Pancreas (tissue), 10 donors: ENCODE measurements around the gene MTSS2. TPM values are rescaled to one million over a fixed set of nuclear protein-coding genes. Genes with fewer than 3 reads are reported as not detected.

Experiments used
- ATAC-seq, 4 donors: fragments of 200-7000 bp; cut with Tn5 transposase; one replicate each; pipeline versions ENCODE4 v1.8.0 to v1.9.1; 2020; ENCODE audit warnings: mild to moderate bottlenecking in 4 of 4, moderate library complexity in 4 of 4
- DNase-seq, 6 donors: peaks; one replicate each; pipeline ENCODE4 v3.0.0-alpha.2; 2020
- FAIRE-seq: peaks from 2 replicates; lab custom pipeline; 2012; peaks lifted over from hg19 to GRCh38; lab: Jason Lieb, UNC
- H3K27ac ChIP-seq, 4 donors: fragments of 200-600 bp; sonication (generic); 1 replicate in 3 of 4; 2 replicates in 1 of 4; pipeline versions ENCODE4 v1.5.0 to v1.8.0; 2020
- H3K27me3 ChIP-seq, 4 donors: fragments of 200-600 bp; one replicate each; pipeline ENCODE4 v1.8.0; 2021
- H3K36me3 ChIP-seq, 3 donors: fragments of 200-600 bp; sonication (generic) in 1 of 3; one replicate each; pipeline versions ENCODE4 v1.5.0 to v1.8.0; 2020 to 2021
- H3K4me1 ChIP-seq, 3 donors: fragments of 200-600 bp; one replicate each; pipeline ENCODE4 v1.8.0; 2021
- H3K4me3 ChIP-seq, 4 donors: fragments of 200-600 bp; sonication (generic) in 2 of 4; one replicate each; pipeline versions ENCODE4 v1.5.0 to v1.8.0; 2020 to 2021
- H3K9me3 ChIP-seq, 4 donors: fragments of 200-600 bp; one replicate each; pipeline ENCODE4 v1.8.0; 2021
- CTCF ChIP-seq, 4 donors: fragments of 200-600 bp; sonication (generic) in 3 of 4; IDR thresholded peaks; one replicate each; pipeline versions ENCODE4 v1.5.0 to v1.8.0; 2021; ENCODE audit warnings: antibody characterized with exemption in 4 of 4
- WGBS, 2 donors: extraction: QIAGEN DNeasy Blood & Tissue Kit; methylation state at CpG; one replicate each; pipeline ENCODE4 v1.1.7; 2013; 5-methylcytosine and 5-hydroxymethylcytosine counted together
- intact Hi-C, 3 donors: fragments of 100-400 bp; cut with DNase I; formaldehyde crosslinking; loops; one replicate each; pipeline versions ENCODE4 v1.11.1 to v1.14.2; 2022
- polyA plus RNA-seq, 2 donors: library from polyadenylated mRNA; stranded (reverse); fragments of 200-250 nt; gene quantifications; one replicate each; pipeline ENCODE4 v1.2.3, GENCODE V29; 2013
- total RNA-seq, 6 donors: library from RNA; stranded (reverse); fragmentation: NEBNext Ultra II Directional in 4 of 6; extraction: Animal tissue kit (Norgen Biotek cat#: 25700) in 4 of 6; gene quantifications; one replicate each; pipeline versions ENCODE4 v1.2.1 to v1.2.4, GENCODE V29; 2021 to 2023
- donor health status: healthy with polysubstance abuse.
- donor health status: DM: no; HTN: no; CAD: no; lungs with moderate emphysema.
- donor health status: DM: no; HTN: no; CAD: no.
- donor health status: control.
- donor health status: control.
- donor health status: Bipolar disorder and iron deficiency.
- donor health status: DM: yes; HTN: yes; CAD: no.
- donor health status: DM: no; HTN: no; CAD: no.
- donor health status: DM: no; HTN: no; CAD: no.
- donor health status: DM: yes; HTN: yes; CAD: no.

Gene MTSS2
- total and polyA plus RNA-seq, 8 donors: 5.0 to 39.1 (median 9.8) TPM

GRCh38 chr16:70684146-70685060, 1.4 kb downstream of the MTSS2 start:
- Histone ChIP-seq H3K9me3 (no peaks in the 10 kb centered on the region), H3K4me1 (peaks cover 0 to 4% (median 0%) of the 10 kb centered on the region in 3 donors), H3K36me3 (peaks cover 0 to 2% (median 0%) of the 10 kb centered on the region in 3 donors), H3K4me3 (peak overlapping the region in 3 of 4 donors; percentile 52 to 70 (median 57)), H3K27ac (no peak overlapping the region), H3K27me3 (no peaks in the 10 kb centered on the region)
- 73 to 74% methylated on average over 14 of the region's 14 CpGs for WGBS, 2 donors
- ATAC-seq (no peak), DNase-seq (peak in 2 of 6 donors; percentile 43 to 62), FAIRE-seq (no peak)
- intact Hi-C loops: no loop called here
- no peak for TF ChIP-seq CTCF (IDR thresholded peaks at IDR 0.05)

- Histone ChIP-seq H3K27me3 (no peaks in the 10 kb centered on the region), H3K4me3 (peak overlapping the region in 1 of 4 donors; percentile 7), H3K9me3 (no peaks in the 10 kb centered on the region), H3K27ac (no peak overlapping the region), H3K36me3 (peaks cover 0 to 4% (median 0%) of the 10 kb centered on the region in 3 donors), H3K4me1 (peaks cover 0 to 4% (median 0%) of the 10 kb centered on the region in 3 donors)
- 88 to 90% methylated on average over 13 of the region's 13 CpGs for WGBS, 2 donors
- DNase-seq (peak in 2 of 6 donors; percentile 15 to 53), ATAC-seq (no peak), FAIRE-seq (no peak)
- TF ChIP-seq CTCF (IDR thresholded peaks at IDR 0.05): no peak
- intact Hi-C loops: no loop called here
Observed at GRCh38 chr16:70683146-70683944, 2.5 kb downstream of the MTSS2 start.

GRCh38 chr16:70682239-70683145, 3.4 kb downstream of the MTSS2 start:
- DNase-seq (peak in 2 of 6 donors; percentile 15 to 35), ATAC-seq (no peak), FAIRE-seq (no peak)
- Histone ChIP-seq H3K27me3 (no peaks in the 10 kb centered on the region), H3K27ac (peak overlapping the region in 2 of 4 donors; percentile 12 to 44), H3K4me1 (peaks cover 0 to 4% (median 0%) of the 10 kb centered on the region in 3 donors), H3K4me3 (no peak overlapping the region), H3K9me3 (no peaks in the 10 kb centered on the region), H3K36me3 (peaks cover 0 to 4% (median 0%) of the 10 kb centered on the region in 3 donors)
- no peak for TF ChIP-seq CTCF (IDR thresholded peaks at IDR 0.05)
- intact Hi-C loops: no loop called here
- WGBS, 2 donors: 73 to 74% methylated on average over 14 of the region's 14 CpGs

- WGBS, 2 donors: 67 to 68% methylated on average over 13 of the region's 13 CpGs
- peaks cover 0 to 4% (median 0%) of the 10 kb centered on the region in 3 donors for H3K36me3 ChIP-seq
- no peaks in the 10 kb centered on the region for H3K27me3 ChIP-seq
- no peaks in the 10 kb centered on the region for H3K9me3 ChIP-seq
- FAIRE-seq (no peak), ATAC-seq (peak in 3 of 4 donors; percentile 6 to 26 (median 8)), DNase-seq (peak in 2 of 6 donors; percentile 22 to 70)
- peak overlapping the region in 3 of 4 donors; percentile 12 to 44 (median 34) for H3K27ac ChIP-seq
- intact Hi-C loops: no loop called here
- TF ChIP-seq CTCF (IDR thresholded peaks at IDR 0.05): no peak
- H3K4me3 ChIP-seq: no peak overlapping the region
- H3K4me1 ChIP-seq: peaks cover 0 to 4% (median 0%) of the 10 kb centered on the region in 3 donors
Observed at GRCh38 chr16:70681382-70682238, 4.2 kb downstream of the MTSS2 start.
